NCI-H2196 treated with DMSO at 0.1 percent for 48 hours (cell line): ENCODE measurements around the gene SLC7A6.
"Not testable (repeated sequence)": the region's sequence is repeated elsewhere in the genome, so short reads cannot be mapped to it uniquely, and the experiment has no call there.

Experiments used
- DNase-seq: peaks from one replicate; lab custom pipeline; 2025; ENCODE audit not compliant: unreplicated experiment; lab: John Stamatoyannopoulos, UW

Gene SLC7A6

DNA sequence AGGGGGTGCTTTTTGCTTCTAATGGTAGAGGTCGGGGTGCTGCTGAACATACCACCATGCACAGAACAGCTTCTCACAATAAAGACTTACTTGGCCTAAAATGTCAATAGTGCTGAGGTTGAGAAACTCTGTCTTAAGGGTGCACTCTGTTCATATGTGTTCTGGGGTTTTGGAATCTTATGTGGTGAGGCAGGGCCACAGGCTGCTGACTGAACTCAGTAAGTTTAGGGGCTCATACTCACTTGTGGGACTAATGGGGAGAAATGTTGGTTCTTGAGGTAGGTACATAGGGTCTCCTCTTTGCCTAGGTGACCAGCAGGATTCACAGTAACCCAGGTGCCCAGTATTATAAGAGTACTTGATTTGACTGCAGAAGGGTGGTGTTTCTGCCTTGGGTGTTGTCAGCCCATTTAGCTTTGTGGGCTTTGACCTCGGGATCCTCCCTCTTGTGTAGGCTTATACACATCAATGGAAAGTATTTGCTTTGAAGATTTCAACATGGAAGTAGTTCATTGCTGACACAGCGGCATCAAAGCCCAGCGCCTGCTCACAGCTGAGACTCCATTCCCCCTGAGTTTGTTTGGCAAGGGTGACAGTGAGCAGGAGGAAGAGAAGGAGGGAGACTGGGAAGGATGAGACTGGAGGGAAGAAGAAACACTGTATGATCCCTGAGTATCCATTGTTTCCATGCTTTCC, 17.2 kb downstream of the SLC7A6 start:
- DNase-seq: no peak

DNA sequence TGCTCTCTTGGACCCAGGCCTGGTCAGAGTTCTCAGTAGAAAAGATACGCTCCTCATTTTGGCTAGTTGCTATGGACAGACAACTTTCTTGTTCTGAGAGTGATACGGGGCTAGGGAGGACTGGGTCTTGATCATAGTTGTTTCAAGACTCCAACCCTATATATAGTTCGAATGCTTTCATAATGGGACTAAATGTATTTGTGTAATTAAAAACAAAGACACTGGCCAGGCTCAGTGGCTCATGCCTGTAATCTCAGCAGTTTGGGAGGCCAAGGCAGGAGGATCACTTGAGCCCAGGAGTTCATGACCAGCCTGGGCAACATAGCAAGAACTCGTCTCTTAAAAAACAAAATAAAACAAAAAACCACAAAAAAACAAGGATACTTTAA, 17.7 kb downstream of the SLC7A6 start:
- DNase-seq: no peak

DNA sequence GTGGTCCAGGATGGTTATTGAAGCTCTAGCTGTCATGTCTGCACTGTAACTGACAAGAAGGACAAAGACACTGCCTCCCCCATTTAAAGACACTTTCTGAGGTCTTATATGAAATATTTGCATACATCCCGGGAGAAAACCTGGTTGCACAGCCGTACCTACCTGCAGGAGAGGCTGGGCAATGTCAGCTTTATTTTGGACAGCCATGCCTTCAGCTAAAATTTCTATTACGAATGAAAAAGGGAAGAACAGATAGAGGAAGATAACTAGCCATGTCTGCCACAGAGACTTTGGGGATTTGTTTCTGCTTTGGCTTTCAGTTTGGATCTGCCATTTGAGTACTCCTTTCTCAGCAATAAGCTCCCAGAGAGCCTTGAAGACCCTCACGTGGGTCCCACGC, 19.0 kb downstream of the SLC7A6 start:
- DNase-seq: no peak

DNA sequence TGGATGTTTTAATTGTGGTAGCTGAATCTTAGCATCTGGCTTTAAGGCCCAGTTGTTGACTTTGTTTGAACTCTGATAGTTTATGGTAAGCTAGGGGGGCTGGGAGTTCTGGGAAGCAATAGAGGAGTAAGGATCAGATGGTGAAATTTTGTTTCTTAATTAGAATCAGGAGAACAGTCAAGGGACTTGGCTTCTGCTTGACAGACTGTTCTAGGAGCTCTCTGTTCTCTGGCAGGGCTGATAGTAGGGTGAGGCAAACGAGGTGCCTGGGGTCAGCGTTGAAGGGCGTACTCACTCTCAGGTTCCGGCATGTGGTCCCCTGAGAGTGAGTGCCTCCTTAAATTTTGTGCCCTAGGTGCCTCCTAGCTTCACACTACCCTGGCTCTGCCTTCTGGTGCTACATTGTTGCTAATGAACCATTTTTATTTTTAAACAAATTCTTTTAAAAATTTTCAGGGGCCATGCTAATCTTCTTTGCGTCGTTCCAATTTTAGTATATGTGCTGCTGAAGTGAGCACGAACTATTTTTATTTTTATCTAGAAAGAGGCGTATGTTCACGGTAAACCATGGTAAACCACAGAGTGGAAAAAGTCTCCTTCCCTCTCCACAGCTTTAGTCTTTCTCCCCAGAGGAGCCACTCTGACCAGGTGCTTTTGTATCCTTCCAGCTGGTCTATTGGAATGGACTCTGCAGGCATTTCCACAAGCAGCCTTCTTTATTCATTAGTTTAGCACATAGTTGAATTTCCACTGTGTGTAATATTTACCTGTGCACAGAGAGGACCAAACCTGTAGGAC, 19.7 kb downstream of the SLC7A6 start:
- no peak for DNase-seq

DNA sequence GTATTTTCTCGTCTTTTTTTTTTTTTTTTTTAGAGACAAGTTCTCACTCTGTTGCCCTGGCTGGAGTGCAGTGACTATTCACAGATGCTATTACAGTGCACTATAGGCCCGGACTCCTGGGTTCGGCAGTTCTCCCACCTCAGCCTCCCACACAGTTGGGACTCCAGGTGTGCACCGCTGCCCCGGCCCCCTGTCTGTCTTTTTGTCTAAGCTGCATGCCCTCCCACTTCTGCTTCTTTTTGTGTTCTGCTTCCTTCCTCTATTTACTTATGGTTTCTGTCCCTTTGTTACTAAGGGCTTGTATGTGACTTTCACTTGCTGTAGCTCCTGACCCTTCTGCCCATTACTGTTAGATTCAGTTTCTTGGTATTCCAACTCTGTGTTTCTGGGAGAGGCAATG, 20.5 kb downstream of the SLC7A6 start:
- no peak for DNase-seq

DNA sequence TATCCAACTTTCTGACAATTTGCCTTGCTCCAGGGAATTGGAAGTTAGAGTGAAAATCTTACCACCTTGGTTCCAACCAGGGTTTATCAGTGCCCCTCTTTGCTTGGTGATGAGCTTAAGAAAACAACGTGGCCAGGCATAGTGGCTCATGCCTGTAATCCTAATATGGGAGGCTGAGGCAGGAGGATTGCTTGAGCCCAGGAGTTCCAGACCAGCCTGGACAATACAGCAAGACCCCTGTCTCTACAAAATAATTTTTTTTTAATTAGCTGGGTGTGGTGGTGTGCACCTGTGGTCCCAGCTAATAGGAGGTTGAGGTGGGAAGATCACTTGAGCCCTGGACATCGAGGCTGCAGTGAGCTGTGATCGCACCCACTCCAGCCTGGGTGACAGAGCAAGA, 21.4 kb downstream of the SLC7A6 start:
- no peak for DNase-seq

DNA sequence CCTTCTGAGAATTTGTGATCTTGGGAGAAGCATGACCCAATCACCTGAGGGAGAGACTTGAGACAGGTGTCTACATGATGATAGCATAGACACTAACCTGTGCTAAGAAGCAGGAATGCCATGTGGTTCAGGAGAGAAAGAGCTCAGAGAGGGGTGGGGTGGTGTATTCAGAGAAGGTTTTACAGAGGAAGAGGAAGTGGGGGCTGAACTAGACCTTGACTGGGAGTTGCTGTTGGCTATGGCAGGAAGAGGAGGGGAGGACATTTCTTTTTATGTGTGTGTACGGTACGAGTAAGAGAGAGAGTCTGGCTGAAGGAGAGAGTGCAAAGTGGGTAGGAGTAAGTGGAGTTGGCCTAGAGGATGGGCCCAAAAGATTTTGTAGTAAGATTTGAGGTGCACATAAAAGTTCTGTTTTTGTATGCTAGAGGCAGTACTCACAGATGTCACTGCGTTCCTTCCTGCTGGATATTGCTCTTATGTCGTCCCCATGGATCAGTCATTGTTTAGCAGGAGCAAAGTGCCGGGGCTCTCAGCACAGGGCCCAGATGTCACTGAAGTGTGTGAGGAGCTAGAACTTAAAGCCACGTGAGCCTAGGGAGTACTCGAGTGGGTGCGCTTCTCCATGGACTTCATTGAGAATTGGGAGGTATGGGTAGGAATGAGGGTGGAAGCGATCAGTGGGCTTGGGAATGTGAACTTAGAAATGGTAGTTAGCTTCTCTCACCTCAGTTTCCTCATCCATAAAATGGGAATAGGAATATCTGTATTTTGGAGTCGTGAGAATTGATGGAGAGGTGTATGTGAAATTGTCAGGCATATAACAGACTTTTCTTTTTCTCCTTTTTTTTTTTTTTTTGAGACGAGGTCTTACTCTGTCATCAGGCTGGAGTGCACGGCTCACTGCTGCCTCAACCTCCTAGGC, 22.1 kb downstream of the SLC7A6 start:
- no peak for DNase-seq

DNA sequence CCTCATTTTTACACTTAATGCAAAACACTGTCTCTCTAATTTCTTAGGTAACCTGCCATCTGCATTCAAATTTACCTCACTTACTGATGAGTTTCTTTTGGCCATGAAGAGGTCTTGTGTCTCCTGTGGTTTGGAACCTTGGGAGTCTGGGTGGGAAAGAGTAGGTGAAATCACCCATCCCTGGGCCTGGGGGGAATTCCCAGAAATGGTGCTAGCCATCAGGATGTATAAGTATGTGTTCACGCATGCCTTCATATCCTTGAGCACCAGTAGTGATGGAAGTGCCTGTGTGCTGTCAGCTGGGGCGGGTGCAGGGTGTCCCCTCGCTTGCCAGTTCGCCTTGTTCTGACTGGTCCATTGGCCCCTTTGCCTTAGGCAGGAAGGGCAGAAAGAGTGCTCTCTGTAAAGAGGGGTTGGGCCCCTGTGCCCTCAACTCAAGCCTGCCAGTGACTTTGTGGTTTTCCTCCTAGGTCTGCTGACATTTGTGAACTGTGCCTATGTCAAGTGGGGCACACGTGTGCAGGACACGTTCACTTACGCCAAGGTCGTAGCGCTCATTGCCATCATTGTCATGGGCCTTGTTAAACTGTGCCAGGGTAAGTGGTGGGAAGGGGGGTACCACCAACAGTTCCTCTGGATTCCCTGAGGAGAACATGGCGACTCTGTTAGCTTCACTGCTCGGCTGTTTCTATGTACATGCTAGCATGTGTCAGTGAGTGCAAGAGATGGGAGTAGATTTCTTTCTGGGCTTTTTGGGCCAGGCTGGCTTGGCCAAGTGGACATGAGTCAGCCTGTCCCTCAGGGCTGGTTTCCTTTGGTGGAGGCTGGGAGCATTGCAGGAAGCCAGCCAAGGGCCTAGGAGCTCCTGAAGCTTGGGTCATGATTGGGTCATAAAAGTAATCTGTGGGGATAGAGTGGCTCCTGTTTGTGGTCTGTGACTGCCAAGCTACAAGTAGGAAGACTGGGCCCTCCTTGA, 23.2 kb downstream of the SLC7A6 start:
- no peak for DNase-seq

DNA sequence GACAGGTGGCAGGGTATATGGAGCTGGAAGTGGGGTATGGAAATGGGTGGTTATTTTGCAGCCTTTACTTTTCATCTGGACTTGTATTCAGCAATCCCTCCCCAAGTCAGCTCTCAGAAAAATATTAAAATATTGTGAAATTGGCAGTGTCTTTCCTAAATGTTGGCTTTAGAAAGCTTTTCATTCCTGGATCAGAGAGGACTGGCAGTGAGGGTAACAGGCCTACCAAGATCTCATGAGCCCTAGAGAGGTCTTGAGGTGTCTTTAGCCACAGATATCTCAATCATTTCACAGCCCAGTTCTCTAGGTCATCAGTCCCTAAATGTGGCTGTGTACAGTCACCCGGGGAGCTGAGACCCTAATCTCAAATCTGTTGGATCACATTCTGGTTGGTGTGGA, 23.9 kb downstream of the SLC7A6 start:
- no peak for DNase-seq

DNA sequence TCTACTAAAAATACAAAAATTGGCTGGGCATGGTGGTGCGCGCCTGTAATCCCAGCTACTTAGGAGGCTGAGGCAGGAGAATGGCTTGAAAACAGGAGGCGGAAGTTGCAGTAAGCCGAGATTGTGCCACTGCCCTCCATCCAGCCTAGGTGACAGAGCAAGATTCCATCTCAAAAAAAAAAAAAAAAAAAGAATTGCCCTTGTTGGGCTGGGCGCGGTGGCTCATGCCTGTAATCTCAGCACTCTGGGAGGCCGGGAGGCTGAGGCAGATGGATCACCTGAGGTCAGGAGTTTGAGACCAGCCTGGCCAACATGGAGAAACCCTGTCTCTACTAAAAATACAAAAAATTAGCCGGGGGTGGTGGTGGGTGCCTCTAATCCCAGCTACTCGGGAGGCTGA, 24.5 kb downstream of the SLC7A6 start:
- not testable (repeated sequence) for DNase-seq

DNA sequence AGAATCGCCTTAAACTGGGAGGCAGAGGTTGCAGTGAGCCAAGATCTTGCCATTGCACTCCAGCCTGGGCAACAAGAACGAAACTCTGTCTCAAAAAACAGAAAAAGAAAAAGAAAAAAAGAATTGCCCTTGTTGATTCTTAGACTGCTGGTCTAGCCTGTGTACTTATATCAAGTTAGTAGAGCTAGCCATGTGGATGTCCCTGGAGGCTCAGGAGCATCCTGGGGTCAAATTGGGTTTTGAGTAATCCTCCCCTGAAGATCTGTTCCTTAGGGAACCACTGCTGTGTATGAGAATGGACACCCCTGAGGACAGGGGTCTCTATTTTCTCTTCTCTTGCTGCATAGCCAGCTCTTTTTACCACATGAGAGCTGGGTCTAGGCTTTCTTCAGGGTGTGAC, 24.9 kb downstream of the SLC7A6 start:
- no peak for DNase-seq

DNA sequence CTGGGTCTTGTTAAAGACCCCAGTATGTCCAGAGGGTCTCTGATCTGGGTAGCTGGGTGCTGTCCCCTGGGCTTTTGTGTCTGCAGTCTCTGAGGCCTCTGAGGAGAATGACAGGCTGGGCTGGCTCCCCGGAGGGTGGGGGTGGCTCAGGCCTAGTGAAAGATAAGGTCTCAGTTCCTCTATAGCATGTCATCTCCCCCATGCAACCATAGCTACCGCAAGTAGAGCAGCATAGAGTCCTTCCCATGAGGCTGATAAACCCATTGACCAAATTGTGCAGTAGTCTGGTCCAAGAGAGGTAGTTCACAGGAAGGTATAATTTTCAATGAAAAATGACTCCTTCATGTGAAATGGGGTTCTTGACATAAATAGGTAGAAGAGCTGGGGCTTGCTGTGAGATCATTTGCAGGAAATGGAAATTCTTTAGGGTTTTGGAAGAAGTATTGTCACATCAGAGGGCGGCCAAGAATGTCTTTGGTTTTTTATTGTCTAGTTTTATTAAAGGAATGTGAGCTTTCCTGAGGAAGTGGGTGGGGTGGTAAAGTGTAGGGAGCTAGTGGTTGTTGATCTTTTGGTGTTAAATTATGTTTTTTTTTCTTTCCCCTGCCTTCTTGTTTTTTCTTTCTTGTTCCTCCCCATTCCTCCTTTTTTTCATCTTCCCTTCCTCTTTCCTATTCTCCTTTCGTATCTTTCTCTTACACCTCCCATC, 25.4 kb downstream of the SLC7A6 start:
- DNase-seq: no peak

DNA sequence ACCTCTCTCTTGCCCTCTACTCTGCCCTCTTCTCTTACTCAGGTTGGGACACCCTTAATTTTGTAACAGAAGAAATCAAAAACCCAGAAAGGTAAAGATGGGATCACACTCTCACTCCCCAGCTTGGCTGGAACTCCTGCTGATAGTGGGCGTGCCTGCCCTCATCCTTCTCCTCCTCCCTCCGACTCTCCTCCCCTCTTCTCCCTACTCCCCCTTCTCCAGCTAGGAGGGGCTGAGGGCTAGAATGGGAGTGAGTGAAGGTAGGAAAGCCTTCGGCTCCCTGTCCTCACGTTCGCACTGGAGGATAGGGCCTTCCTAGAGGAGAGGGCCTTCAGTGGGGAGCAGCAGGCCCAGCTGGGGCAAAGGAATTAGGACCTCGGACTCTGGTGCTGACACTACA, 26.1 kb downstream of the SLC7A6 start:
- DNase-seq: no peak

DNA sequence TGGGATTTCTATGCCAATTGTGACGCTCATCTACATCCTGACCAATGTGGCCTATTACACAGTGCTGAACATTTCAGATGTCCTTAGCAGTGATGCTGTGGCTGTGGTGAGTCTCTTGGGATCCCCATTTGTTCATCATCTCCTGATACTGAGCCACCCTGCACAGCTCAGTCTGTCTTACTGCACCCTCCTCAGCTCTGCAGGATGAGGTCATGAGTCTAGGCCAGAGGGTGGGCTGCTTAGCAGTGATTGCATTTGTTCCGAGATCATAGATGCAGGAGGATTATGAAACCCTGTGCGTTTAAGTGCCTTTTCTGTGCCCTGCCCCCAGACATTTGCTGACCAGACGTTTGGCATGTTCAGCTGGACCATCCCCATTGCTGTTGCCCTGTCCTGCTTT, 26.9 kb downstream of the SLC7A6 start:
- DNase-seq: no peak

DNA sequence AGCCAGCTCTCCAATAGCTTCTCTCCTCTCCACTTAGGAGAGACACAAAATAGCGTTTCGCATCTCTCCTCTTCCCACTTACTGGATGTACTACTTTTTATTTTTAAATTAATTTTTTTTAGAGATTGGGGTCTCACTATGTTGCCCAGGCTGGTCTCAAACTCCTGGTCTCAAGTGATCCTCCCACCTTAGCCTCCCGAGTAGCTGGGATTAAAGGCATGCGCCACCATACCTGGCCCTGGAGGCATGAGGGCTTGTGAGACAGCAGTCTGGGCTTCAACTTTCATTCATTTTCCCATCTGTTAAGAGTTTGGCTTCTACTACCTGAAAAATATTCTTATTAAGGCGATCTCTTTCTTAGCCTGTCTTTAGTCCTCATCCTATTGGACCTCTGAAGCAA, 28.1 kb downstream of the SLC7A6 start:
- DNase-seq: no peak

DNA sequence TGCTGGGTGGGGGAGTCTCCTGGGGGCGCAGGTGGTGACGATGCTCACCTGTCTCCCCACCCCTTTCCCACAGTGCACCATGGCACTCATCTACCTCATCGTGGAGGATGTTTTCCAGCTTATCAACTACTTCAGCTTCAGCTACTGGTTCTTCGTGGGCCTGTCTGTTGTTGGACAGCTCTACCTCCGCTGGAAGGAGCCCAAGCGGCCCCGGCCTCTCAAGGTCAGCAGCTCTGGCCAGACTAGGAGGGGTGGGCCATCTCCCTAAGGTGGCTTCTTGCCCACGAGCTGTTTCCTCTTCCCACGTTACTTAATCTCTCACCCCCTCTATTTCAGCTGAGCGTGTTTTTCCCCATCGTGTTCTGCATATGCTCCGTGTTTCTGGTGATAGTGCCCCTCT, 32.0 kb downstream of the SLC7A6 start:
- DNase-seq: no peak

DNA sequence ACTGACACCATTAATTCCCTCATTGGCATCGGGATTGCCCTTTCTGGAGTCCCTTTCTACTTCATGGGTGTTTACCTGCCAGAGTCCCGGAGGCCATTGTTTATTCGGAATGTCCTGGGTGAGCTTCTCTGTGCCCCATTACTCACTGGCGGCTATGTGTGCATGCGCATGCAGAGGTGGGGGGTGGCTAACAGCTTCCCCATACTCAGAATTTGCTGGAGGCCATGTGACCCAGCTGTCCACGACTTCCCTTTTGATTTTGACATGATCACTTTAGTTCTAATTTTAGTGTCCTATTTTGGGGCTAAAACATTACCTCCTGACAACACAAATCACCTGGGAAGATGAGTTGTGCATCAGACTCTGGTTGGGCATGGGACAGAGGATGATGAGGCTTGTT, 32.4 kb downstream of the SLC7A6 start:
- DNase-seq: no peak

DNA sequence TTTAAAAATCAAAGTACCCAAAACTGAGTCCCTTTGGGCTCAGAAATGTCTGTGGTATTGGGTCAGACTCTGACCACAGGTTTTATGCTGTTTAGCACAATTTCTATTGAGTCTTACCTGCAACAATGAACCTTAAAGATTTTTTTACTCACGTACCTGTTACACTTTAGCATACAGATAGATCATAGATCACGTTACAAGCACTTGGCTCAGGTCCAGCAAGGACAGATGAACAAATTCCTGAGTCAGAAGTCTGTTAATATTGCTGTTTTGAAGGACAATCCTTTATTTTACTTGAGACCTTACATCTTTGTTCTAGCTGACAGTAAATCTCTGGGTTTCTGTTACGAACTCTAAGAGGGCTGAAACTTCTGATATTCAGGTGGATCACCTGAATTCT, 33.6 kb downstream of the SLC7A6 start:
- no peak for DNase-seq

DNA sequence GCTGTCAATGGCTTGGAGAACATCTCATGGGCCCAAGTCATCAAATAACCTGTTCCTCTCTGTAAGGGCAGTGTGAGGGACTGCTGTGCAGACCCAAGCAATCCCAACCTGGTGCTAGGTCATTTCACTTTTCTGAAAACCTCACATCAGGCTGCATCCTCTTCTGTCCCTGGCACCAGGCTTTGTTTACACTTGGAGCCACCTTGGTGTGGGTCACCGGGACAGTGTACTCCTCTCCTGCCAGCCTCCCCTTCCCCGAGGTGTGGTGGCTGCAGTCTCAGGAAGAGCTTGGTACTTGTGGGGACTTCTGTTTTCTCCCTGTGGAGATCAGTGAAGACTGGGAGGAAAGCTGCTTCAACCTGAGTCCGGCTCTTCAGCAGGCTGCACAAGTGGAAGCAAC, 34.0 kb downstream of the SLC7A6 start:
- no peak for DNase-seq
